HG03095 (cell line): ENCODE data around the gene ZMIZ1.
A peak's percentile ranks its signal among the peaks of the same experiment; 100 is the strongest.

Experiments
- ATAC-seq: cut with Tn5 transposase; IDR thresholded peaks from one replicate; pipeline ENCODE4 v1.9.1; 2021; ENCODE audit warnings: moderate library complexity; ENCODE audit not compliant: unreplicated experiment

Gene ZMIZ1

DNA sequence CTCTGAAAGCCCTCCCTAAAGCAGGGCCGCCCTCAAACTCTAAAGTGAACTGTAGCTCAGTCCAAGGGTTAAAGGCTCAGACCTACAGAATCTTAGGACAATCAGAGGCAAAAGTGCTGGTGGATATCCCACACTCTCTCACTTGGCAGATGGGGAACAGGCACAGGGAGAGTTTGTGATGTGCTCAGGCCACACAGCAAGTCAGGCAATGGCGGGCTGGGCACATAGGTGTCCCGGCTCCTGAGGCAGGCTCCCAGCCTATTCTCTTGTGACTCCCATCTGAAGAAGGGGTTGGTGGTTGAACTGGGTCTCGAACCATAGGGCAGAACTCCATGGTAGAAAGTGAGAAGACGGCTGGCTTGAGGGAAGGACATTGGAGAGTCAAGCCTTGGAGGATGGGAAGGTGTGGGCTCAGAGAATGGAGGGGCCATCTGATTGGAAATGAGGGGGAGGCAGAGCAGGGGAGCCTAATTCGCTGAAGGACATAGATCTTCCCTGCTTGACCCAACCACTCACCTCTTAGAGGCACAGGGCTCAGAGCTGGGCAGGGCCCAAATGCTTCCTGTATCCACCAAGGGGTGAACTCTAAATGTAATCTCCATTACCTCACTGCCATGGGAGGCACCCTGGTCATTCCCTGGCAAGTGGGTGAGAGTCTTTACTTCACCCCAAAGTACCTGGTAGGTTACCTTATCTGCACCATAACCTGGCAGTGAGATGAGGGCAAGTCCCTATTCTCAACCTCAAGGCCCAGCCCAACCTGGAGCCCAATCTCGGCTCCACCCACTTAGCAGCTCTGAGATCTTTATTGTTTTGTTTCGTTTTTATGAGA lies 4.9 kb upstream of the ZMIZ1 start:
- no peak for ATAC-seq

DNA sequence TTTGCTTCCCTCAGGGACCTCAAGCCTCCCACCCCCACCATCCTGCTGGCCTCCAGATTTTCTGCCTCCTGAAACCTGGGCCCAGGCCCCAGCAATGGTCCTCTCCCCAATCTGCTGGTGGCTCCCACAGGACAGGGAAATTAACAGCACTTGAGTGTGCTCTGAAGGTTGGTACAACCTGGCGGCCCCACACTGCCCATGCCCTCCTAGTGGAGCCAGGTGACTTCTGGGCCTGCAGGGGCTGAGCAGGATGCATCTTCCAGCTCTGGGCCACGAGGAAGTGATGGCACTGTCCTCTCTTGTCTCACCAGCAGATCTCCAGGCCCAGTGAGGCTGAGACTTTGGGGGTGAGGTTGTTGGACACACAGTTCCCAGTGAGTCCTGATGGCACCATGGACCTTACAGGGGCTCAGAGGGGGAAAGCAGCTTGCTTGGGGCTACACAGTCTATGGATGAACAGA lies 3.6 kb upstream of the ZMIZ1 start:
- no peak for ATAC-seq

GRCh38 chr10:79065853-79066252 lies 2.9 kb upstream of the ZMIZ1 start:
- ATAC-seq = no peak

DNA sequence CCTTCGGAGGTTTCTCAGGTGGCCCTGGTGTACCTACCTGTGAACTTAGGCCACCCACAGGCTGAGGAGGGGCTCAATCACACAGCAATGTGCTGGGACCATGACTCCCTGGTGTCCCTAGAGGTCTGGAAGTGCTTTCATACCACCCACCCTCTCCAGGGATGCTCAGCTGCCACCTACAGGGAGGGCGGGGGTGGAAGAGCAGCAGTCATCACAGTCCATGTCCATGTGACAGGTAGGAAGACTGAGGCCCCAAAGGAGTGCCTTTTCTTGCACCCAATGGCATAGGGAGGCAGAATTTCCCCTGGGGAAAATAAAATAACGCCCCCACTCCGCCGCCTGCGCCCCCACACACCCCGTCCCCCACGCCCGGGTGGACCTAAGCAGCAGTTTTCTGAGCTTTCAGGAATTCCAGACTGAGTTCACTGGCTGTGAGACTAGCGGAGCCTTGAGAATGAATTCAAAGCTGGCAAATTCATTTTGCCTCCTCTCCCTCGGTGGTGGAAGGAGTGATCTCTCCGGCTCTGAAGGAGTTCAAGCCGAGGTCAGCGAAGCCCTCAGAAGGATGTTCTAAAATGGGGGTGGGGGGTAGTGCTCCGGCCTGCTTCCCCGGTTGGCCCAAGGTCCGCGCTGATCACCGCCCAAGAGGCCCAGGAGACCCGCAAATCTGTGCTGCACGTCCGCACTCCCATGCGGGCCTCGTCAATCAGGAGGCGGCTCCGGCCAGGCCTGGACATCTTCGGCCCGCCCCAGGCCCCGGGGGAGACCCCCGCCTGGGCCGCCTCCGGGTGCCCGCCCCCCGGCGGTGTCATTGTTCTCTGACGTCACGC lies 2.1 kb upstream of the ZMIZ1 start:
- no peak for ATAC-seq

DNA sequence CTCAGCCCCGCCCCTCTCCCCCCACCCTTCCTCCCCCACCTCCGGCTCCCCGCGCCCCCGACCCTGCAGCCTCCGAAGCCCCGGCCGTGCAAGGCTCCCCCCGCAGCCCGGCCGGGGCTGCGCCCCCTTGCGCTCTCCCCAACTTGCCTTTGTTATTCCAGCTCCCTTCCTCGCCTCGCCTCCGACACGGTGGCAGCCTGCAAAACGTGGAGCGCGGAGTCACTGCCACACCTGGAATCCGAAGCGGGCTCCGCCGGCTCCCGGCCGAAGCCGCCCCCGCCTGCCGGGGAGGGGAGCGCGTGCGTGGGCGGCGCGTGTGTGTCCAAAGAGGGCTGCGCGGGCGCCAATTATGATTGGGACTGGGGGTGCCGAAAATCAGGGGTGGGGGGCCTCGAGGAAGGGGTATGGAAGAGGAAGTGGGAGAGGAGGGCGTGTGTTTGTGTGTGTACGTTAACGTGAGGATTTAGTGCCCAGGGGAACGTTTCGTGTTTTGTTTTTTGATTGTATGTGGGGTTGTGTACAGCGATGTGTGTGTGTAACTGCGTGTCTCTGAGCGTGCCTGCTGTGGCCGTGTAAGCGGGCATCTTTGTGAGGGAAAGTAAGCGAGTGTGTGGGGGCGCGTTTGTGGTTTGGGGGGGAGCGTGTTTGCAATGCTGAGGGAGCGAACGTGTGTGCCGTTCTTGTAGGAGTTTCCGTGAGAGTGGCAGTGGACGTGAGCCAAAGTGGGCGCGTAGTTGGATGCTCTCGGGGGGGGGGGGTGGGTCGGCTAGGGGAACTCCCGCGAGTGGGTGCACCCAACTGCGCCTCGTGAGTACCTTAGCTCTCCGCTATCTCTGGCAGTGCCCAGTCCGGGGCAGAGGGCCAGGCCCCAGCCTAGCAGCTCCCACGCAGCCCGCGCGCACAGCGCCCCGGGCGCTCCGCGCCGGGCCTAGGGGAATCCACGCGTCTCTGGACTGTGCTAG lies 1.2 kb upstream of the ZMIZ1 start:
- ATAC-seq = no peak

GRCh38 chr10:79068203-79068561 lies 584 bp upstream of the ZMIZ1 start:
- ATAC-seq = no peak

GRCh38 chr10:79069325-79070080 lies 737 bp downstream of the ZMIZ1 start:
- ATAC-seq = peak; percentile 10

GRCh38 chr10:79070081-79070605 lies 1.4 kb downstream of the ZMIZ1 start:
- no peak for ATAC-seq

- no peak for ATAC-seq
These were observed 2.0 kb downstream of the ZMIZ1 start for GRCh38 chr10:79070606-79071395.

GRCh38 chr10:79071396-79071923 lies 2.7 kb downstream of the ZMIZ1 start:
- ATAC-seq = no peak

DNA sequence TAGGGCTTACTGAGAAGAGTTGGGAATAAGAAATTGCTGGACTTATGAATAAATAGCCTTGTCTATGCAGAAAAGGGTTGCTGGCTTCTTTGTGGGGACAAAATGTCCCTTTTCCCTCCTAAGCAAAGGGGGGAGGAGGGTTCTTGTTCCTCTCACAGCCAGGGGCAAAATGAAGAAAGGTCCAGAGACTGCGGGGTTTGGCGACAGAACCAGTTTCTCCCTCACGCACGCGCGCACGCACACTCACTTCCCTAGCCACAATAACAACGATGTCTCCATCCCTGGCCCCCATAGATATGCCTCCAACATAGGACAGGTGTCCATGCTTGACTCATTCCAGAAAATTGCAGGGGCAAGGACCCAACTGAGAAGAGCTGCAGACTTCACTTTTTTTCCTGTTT lies 3.3 kb downstream of the ZMIZ1 start:
- ATAC-seq = no peak

GRCh38 chr10:79072994-79073645 lies 4.4 kb downstream of the ZMIZ1 start:
- ATAC-seq = no peak

GRCh38 chr10:79073784-79074432 lies 5.1 kb downstream of the ZMIZ1 start:
- no peak for ATAC-seq

- ATAC-seq = no peak
These were observed 6.0 kb downstream of the ZMIZ1 start for GRCh38 chr10:79074732-79075131.

- no peak for ATAC-seq
These were observed 6.7 kb downstream of the ZMIZ1 start for GRCh38 chr10:79075418-79075817.

DNA sequence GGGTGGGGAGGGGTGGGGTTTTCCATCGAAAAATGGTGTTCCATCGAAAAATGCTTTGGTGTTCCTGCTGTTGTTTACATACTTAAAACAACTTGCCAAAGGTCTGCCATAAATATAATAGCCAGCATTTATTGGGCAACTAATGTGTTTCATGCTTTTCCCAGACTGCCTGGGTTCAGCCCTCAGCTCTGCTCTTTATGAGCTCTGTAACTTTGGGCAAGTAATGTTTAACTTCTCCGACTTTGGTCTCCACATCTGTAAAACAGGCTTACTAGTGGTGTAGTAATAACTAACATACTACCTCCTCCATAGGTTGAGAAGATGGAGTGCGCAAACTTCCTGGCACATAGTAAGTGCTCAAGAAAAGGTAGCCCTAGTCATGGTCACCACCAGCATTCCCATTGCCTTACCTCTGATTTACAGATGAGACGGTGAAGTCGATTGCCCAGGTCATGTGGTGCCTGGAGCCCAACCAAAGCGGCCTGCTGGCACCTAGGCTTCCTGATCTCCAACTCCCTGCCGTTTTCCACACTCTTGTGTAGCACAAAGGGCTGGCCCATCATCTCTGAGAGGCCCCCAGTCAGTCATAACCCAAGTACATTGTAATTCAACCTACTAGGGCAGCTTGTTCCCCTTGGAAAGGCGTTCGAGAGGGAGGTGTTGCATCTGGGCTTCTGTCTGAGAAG lies 8.9 kb downstream of the ZMIZ1 start:
- ATAC-seq = no peak

GRCh38 chr10:79078367-79079053 lies 9.7 kb downstream of the ZMIZ1 start:
- no peak for ATAC-seq
